ENCODE measurements around the gene SLC9A7.
"Not testable (repeated sequence)": the region's sequence is repeated elsewhere in the genome, so short reads cannot be mapped to it uniquely, and the experiment has no call there.

The SLC9A7 gene

DNA sequence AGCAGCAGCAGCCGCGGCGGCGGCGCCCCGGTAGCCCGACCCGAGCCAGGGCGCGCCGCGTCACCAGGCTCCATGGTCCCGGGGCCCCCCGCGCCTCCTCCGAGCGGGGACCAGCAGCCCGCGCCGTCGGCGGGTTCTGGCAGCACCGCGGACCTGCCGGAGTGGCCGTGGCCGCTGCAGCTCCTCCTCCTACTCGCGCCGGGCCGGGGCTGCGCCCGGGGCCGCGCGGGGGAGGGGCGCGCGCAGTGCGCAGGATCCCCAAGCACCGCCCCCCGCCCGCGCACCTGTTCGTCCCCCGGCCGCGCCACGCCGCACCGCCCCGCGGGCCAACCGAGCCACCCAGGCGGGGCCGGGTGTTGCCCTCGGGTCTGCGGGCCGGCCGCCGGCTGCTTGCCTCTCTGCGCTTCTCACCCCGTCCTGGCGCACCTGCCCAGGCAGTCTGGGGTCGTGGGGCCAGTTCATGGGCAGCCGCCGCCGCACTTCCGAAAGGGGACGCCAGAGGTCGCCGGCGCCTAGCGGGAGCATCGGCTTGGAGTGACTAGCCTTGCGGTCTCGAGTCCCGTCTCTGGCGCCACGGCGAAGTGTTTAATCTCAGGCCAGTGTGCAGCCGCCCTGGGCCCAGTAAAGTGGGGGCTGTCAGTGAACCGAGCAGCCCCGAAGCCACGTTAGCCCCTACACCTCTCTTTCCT, at the start of gene SLC9A7:
TSS of gene SLC9A7 (minus strand) at position 163 of the 689 bp plus-strand sequence. CDS start at position 74, 89 bp downstream.
- peak; percentile 37 for DNase-seq (ENCODE audit: low read depth)

DNA sequence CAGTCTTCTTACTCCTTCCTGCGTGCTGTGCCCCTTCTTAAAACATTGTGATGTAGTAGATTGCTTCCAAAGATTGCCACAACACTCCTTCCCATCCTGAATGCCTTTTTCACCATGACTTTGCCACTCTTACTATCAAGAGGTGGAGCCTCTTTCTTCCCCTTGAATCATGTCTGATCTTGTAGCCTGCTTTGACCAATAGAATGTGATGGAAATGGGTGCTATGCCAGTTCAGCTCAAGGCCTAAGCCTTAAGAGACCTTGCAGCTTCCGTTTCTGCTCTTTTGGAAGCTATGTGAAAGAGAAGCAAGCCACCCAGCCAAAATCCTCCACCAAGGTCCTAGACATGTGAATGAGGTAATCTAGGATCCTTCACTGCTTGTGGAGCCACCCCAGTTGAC, 46.4 kb upstream of the SLC9A7 start:
- DNase-seq (ENCODE audit: low read depth), result no peak

DNA sequence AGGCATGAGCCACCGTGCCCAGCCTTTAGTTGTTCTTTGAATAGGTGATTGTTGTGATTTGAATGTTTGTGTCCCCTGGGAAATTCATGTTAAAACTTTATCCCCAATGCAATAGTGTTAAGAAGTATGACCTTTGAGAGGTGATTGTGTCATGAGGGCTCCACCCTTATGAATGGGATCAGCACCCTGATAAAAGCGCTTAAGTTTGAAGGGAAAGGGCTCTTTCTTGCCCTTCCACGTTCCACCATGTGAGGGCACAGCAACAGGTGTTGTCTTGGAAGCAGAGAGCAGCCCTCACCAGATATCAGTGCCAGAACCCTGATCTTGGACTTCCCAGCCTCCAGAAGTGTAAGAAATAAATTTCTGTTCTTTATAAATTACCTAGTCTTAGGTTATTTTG, 44.2 kb upstream of the SLC9A7 start:
- DNase-seq (ENCODE audit: low read depth), result no peak

DNA sequence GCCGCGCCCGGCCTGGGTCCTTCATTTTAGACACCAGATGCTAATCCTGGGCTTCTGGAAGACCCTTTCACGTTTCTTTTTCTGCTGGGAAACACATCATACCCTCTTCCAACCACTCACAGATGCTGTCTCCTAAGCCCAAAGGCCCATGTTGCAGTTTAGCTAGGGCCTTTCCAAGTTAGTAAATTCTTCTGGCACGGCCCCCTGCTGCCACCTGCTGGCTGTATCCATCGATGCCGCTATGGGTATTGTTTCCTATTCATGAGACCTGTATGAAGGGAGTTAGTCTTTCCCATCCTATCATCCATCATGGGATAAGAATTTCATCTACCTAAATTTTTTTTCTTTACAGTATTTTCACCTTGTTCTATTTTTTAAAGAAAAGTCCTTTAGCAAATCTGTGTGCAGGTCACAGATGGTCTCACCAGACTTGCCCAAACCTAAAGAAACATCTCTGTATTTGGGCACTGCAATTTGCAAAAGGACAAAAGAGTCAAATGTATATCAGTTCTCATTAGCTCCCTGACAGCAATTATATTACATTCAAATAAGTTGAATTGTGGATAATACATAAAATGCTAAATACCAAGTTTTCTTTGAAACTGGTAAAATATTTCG, 37.8 kb upstream of the SLC9A7 start:
- peak; percentile 26 for DNase-seq (ENCODE audit: low read depth)

DNA sequence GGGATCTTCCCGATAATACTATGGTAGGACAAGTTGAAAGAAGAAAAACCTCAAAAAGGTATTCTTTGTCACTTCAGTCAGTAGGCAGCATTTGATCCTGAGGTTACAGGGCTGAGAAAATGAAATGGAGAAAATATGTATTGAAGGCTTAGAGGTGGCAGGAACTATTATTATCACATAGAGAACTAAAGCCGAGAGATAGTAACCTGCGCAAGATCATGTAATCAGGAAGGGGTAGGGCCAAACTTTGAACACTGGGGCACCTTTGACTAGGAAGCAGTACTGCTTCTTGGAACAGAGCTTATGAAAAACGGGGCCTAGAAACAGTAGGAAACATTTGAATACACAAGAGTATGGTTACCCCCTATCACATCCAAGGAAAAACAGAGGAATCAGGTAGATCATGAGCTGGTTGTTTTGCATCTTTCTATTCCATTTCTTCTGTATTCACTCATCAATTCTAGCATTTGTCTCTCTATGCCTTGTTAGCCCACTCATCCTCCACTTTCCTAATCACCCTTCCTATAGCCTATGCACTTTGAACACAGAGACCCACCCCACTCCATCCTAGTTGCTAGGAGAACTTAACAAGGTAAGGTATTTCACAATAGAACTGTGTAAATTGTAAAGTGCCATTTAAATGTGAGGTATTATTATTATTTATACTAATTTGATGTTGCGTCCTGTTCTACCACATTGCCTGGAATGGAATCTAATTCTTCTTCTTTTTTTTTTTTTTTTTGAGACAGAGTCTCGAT, 34.6 kb upstream of the SLC9A7 start:
- no peak for DNase-seq (ENCODE audit: low read depth)

DNA sequence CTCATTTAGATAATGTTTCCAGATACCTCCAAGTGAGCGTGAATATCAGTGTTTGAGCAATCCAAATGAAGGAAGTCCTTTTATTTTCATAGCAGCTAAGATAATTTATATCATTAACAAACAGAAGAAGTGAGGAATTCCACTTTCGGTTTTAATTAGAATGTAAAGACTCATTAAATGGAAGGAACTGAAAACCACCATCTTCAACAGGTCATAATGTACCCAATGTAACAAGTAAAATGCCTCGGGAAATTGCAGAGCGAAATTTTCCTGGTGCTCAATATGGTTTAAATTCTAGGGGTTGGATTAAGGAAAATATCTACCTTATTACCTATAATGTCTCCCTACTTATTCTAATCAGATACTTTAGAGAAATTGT, 33.9 kb upstream of the SLC9A7 start:
- no peak for DNase-seq (ENCODE audit: low read depth)

DNA sequence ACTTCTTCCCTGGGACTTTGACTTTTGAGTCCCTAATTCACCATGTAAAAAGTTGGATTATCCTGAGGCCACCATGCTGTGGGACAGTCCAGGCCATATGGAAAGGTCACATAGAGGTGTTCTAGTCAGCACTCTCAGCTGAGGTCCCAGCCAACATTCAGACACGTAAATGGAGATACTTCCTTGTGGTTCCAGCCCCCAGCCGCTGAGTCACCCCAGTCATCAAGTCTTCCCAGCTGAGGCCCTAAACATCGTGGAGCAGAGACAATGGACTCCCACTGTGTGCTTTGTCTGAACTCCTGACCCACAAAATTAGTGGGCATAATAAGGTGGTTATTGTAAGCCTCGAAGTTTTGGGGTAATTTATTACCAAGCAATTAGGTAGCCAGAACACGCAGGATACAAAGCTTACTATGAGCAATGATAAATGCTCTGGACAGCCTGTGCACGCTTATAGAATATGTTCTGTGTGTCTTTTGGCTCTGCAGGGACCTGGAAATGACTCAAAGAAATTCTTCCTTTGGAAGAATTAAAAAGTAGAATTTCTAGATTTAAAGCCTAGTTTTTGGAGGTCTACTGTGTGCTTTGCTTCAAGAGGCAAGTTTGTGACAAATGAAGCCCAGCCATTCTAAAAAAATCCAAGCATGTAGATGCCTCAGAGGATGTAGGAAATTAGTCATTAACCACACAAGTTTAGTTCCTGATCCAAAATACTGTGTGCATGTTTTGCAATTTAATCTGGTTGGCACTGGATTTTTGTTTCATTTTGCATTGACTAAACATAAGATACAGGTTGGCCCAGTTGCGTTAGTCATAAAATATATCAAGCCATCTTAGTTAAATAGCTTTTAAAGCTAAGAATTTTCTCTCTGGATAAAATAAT, 33.2 kb upstream of the SLC9A7 start:
- DNase-seq (ENCODE audit: low read depth), result peak; percentile 83

DNA sequence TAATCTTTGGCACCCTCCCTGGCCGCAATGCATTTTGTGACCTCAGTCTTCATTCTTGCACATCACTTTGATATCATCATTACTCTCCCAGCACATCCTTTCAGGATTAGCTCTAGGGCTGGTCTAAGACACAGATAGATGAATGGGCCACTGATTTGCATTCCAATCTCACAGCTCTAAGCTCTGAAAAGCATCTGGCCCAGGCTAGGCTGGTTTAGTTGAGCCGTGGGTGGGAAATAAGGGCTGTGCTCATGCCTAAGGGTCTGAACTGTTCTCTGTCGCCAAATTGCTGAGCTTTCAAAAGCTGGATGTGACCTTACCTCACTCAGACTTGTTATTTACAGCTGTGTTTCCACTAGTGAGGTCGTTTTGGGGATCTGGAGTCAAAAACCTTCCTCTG, 30.0 kb upstream of the SLC9A7 start:
- DNase-seq (ENCODE audit: low read depth), result no peak

DNA sequence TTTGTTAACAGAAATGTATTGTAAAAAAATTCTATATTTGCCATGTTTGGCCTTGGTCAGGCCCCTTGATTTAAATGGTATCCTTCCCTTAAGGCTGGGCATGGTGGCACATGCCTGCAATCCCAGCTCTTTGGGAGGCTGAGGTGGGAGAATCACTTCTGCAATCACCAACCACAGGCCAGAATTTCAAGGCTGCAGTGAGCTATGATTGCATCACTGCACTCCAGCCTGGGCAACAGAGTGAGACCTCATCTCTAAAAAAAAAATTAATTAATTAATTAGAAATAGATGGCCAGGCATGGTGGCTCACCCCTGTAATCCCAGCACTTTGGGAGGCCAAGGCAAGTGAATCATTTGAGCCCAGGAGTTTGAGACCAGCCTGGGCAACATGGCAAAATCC, 25.5 kb upstream of the SLC9A7 start:
- not testable (repeated sequence) for DNase-seq (ENCODE audit: low read depth)

DNA sequence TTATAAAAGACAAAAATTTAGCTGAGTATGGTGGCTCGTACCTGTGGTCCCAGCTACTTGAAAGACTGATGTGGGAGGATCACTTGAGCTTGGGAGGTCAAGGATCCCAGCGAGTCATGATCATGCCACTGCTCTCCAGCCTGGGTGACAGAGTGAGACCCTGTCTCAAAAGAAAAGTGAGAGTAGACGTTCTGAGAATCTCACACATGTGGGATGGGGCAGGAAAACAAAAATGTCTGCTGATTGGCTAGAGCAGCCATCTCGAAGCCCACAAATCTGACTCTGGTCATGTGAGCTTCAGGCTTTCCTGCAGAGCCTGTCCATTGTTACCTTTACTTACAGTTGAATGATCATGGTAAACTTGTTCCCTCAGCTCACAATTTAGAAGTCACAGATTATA, 23.1 kb upstream of the SLC9A7 start:
- DNase-seq (ENCODE audit: low read depth), result no peak

DNA sequence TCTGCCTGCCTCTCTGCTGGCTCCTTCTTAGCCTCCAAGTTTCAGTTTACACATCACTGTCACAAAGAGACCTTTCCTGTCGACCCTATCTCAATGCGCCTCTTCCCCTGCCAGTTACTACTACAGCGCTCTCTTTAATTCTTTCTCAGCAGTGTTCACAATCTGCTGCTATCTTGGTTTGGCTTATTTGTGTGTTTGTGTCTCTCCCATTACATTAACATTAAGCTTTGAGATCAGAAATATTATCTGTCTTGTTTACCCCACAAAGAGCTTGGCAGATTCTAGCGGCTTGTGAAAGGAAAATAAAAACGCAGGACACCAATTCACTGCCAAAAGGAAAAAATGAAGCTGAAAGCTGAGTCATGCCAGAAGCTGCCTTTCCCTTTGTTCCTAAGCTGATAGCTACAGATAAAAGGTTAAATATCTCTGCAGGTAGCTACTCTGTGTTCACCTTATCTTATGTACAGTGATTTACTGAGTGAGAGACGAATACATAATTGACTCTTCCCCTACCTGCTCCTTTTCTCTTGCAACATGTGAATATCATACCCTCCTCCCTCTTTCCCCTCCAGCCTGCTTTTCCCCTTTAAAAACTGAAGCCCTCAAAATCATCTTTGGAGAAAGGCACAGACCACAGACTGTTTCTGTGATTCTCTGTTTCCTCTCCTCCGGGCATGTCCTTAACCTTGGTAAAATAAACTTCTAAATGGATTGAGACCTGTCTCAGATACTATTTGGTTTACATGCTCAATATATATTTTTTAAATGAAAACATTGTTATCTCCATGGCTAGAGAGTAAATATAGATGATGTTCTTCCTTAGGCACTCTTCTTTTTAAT, 19.3 kb upstream of the SLC9A7 start:
- DNase-seq (ENCODE audit: low read depth), result no peak

DNA sequence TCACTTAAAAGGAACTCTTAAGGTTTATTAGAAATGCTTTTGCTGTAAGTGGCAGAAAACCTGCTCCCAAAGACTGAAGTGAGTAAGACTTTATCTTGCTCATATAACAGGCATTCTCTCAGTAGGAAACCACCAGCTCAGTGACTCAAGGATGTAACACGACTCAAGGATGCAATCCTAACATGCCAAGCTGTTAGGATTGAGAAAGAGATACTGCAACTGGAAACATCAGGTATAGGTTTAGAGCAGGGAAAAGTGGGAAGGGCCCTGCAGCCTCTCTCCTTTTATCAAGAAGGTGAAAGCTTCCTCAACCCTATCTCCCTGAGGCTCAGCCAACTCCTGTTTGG, 11.9 kb upstream of the SLC9A7 start:
- DNase-seq (ENCODE audit: low read depth), result peak; percentile 74

DNA sequence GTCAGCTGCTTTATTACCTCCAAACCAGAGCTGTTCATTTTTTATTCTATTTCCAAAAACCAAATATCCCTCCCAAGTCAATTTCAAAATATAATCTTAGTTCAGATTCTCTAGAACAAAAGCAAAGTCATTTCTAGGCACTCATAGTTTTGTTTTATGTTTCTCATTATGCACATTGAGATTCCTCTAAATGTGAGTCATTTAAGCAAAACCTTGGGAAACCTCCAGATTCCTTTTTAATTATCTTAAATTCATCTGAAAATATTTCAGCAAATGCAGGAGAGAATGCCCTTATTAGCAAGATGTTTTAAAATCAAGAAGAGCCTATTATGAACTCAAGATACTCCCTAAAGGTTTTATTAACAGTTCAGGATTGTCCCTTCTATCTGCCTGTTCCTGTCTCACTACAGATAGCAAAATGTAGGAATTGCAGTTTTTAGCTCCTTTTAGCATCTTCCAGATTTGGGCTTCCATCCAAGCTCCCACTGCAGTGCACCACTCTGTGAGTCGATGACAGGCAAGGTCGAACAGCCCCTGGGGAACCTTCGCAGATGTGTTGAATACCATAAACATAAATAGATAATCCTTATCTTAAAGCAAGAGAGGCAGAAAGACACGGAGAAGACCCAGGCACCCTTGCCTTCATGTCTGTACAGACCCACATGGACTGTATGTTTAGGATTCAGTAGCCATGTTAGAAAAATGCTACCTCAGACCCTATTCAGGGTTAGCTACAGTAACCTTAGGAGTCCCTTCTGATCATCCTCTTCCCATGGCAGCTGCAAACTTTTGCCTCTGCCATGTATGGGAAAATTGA, 11.3 kb upstream of the SLC9A7 start:
- DNase-seq (ENCODE audit: low read depth), result peak; percentile 60

DNA sequence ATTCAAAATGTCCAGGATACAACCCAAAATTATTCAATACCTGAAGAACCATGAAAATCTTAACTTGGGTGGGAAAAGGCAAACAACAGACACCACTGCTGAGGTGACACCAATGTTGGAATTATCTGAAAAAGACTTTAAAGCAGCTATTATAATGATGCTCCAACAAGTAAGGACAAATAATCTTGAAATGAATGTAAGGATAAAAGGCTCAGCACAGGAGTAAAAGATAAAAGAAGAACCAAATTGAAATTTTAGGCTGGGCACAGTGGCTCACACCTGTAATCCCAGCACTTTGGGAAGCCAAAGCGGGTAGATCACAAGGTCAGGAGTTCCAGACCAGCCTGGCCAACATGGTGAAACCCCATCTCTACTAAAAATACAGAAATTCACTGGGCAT, 4.0 kb upstream of the SLC9A7 start:
- no peak for DNase-seq (ENCODE audit: low read depth)

DNA sequence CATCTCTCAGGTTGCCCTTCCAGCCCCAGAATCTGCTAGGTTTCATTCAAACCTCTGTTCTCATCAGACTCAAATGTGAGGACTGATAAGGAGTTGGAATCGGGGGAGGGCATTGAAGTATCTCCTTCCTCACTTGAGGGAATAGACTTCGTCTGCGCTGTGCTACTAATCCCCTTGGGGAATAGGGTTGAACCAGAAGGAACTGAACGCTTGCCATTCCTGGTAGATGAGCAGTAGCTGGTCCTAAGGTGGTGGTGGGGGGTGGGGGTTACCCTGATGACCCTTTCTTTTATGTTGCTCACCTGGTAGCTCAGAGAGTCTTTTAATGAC, 692 bp upstream of the SLC9A7 start:
- no peak for DNase-seq (ENCODE audit: low read depth)

DNA sequence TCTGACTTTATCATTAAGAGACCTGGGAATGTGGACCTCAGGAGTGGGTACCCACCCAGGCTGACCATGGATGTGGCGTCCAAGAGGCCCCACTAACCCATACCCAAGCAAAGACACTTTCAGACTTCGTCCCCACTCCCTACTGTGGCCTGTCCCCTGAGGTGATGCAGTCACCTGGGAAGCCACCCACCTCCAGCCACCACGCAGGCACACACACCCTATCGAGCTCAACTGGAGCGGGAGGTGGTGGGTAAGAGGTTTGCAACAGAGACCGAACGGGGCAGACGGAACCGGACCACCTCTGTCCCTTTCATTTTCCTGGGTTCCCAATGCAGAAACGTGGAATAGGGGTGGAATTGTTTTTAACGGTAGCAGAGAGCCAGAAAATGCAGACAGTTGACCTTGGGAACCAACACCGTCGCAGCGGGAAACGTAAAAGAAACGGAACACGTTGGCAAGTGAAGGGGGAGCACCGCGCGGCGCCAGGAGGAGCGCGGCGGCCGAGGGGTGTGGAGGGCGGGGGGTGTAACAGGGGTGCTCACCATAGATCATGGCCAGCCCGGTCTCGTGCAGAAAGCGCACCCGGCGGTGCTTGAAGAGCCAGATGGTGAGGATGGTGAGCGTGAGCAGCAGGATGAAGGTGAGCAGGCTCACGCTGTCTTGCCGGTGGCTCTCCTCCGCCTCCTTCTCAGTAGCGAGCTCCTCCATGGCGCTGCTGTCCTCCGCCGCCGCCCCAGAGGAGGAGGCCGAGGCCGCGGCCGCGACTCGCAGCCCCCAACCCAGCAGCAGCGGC, 559 bp downstream of the SLC9A7 start:
- DNase-seq (ENCODE audit: low read depth), result no peak

DNA sequence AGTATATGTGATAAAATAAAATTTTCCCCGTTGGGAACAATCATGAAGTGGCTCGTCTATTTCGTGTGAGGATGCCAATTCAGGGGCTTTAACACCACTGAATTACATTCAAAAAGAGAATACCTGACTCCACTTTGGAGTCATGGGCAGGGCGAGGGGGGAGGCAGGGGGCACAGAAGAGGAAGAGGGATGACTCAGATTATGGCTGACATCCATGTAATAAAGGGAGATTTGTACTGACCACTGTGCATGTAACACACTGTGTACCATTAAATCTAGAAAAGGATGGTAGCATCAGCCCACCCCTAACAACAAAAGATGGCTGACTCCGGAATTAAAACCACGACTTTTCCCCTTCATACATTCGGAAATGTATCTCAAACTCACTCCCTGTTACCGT, 1.3 kb downstream of the SLC9A7 start:
- peak; percentile 25 for DNase-seq (ENCODE audit: low read depth)

DNA sequence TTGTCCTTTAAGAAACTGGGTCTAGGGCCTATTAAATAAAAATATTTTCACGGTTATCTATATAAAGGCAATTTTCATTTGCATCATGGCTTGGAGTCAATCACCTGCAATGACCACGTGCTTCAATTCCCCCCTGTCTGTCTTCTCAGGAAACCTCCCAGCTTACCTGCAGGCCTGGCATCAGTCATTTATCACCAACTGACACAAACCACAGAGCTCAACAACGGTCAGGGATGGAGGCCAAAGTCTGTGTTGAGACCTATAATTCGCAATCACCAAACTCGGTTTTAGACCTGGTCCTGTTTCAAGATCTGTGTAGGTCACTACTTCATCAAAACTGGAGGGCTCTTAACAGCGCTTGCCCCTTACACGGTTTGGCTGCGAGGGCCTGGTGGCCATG, 1.9 kb downstream of the SLC9A7 start:
- DNase-seq (ENCODE audit: low read depth), result no peak

DNA sequence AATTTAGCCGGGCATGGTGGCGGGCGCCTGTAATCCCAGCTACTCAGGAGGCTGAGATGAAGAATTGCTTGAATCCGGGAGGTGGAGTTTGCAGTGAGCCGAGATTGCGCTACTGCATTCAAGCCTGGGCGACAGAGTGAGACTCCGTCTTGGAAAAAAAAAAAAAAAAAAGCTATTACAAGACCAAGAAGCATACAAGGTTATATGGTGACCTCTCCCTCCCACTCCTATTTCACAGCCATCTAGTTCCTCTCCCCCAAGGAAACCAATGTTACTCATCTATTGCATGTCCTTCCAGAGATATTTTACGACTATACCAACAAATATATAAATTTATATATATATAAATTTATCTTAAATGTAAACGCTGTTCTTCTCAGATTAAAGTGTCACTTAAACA, 3.2 kb downstream of the SLC9A7 start:
- no peak for DNase-seq (ENCODE audit: low read depth)

DNA sequence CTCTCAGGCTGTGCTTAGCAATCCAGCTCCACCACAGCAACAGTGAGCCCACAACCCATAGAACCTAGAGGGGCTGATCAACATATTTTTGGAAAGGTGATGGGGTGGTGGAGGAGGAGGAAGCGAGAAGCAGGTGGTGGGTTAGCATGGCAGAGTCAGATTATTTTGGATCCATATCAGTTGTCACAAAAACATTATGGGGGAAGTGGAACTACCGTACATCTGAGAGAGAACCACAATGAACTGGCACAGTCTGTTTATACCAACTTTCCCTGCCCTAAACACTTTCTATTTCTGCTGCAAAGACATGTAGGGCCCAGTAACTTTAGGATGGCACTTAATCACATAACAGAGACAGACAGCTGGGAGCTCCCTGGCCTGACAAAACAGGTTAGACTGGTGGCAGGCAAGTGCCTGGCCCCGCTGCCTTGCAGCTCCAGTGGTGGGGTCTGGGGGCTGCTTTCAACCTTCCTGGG, 4.3 kb downstream of the SLC9A7 start:
- DNase-seq (ENCODE audit: low read depth), result no peak
